DOHH2 (cell line): Measurements from ENCODE around the gene SDHA.
"Not testable (repeated sequence)": the region's sequence is repeated elsewhere in the genome, so short reads cannot be mapped to it uniquely, and the experiment has no call there.

Source experiments
- H3F3A ChIP-seq: fragments of 200-600 bp; sonication (generic), shearing (Covaris generic); 2 replicates; pipeline ENCODE4 v1.6.0; 2016; ENCODE audit warnings: antibody characterized with exemption, mild to moderate bottlenecking; ENCODE audit not compliant: control insufficient read depth, insufficient read depth
- H3K27ac ChIP-seq: fragments of 200-600 bp; sonication (generic); 2 replicates; pipeline ENCODE4 v1.5.1; 2014; ENCODE audit warnings: low read depth, mild to moderate bottlenecking, low read length, moderate library complexity
- H3K27me3 ChIP-seq: fragments of 200-600 bp; sonication (generic); 2 replicates; pipeline ENCODE4 v1.6.1; 2014; ENCODE audit warnings: mild to moderate bottlenecking, low read length, mixed read lengths; ENCODE audit not compliant: control insufficient read depth
- H3K36me3 ChIP-seq: fragments of 200-600 bp; sonication (generic); 2 replicates; pipeline ENCODE4 v1.6.1; 2014; ENCODE audit warnings: mild to moderate bottlenecking, low read length, moderate library complexity, mixed read lengths; ENCODE audit not compliant: control insufficient read depth
- H3K4me1 ChIP-seq: fragments of 200-600 bp; sonication (generic); 2 replicates; pipeline ENCODE4 v1.6.1; 2014; ENCODE audit warnings: mild to moderate bottlenecking, low read length, mixed read lengths; ENCODE audit not compliant: control insufficient read depth
- H3K4me2 ChIP-seq: fragments of 200-600 bp; sonication (generic); 2 replicates; pipeline ENCODE4 v1.6.0; 2014; ENCODE audit warnings: mild to moderate bottlenecking, low read length, moderate library complexity
- H3K4me3 ChIP-seq: fragments of 200-600 bp; sonication (generic); 2 replicates; pipeline ENCODE4 v1.5.1; 2014; ENCODE audit warnings: mild to moderate bottlenecking, low read length, mixed read lengths
- H3K79me2 ChIP-seq: fragments of 200-600 bp; sonication (generic); 2 replicates; pipeline ENCODE4 v1.6.1; 2014; ENCODE audit warnings: mild to moderate bottlenecking, low read length, mixed read lengths; ENCODE audit not compliant: control insufficient read depth
- H3K9me2 ChIP-seq: fragments of 200-600 bp; sonication (generic); replicated peaks from 2 replicates; pipeline ENCODE4 v1.6.1; 2014; ENCODE audit warnings: mild to moderate bottlenecking, low read length, mixed read lengths; ENCODE audit not compliant: control insufficient read depth
- H3K9me3 ChIP-seq: fragments of 200-600 bp; sonication (generic); 2 replicates; pipeline ENCODE4 v1.6.1; 2014; ENCODE audit warnings: antibody characterized with exemption, low read length, mixed read lengths; ENCODE audit not compliant: control insufficient read depth, insufficient read depth
- H4K20me1 ChIP-seq: fragments of 200-600 bp; sonication (generic); 2 replicates; pipeline ENCODE4 v1.6.0; 2014; ENCODE audit warnings: low read depth, mild to moderate bottlenecking, antibody characterized with exemption, low read length, moderate library complexity; ENCODE audit not compliant: control insufficient read depth, insufficient read depth

Gene SDHA

GRCh38 chr5:240550-240949, 22.4 kb downstream of the SDHA start:
- not testable (repeated sequence) for H3K4me1 ChIP-seq, H3K9me2 ChIP-seq, H3K79me2 ChIP-seq, H3K27me3 ChIP-seq, H3K27ac ChIP-seq, H3F3A ChIP-seq, H3K9me3 ChIP-seq, H3K4me2 ChIP-seq, H3K4me3 ChIP-seq, H4K20me1 ChIP-seq
- peaks cover 60% of the 10 kb centered on the region for H3K36me3 ChIP-seq

GRCh38 chr5:241045-241669, 23.0 kb downstream of the SDHA start:
- H3K79me2 ChIP-seq, H3K27ac ChIP-seq, H3K27me3 ChIP-seq, H4K20me1 ChIP-seq, H3K4me3 ChIP-seq, H3K9me2 ChIP-seq, H3K9me3 ChIP-seq, H3K4me1 ChIP-seq, H3K4me2 ChIP-seq, H3F3A ChIP-seq: not testable (repeated sequence)
- H3K36me3 ChIP-seq: peaks cover 62% of the 10 kb centered on the region

DNA sequence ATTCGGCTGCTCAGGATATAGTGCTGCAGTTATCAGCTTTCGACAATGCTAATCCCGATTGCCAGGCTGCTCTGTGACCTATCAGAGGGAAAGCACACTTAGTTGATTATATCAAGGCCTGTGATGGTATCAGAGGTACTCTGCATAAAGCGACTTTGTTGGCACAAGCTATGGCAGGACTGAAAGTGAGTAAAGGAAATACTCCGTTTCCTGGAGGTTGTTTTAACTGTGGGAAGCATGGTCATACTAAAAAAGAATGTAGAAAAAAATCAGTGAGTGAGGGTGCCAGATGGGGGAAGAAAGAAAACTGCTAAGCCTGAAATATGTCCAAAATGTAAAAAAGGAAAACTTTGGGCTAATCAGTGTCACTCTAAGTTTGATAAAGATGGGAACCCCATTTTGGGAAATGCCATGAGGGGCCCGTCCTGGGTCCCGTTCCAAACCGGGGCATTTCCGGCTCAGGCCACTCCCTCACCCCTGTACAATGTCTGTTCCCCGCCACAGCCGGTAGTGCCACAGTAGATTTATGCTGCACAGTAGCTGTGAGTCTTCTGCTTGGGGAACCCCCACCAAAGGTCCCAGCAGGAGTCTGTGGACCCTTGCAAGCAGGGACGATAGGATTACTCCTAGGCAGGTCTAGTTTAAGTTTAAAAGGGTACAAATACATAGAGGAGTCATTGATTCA, 25.7 kb downstream of the SDHA start:
- not testable (repeated sequence) for H3F3A ChIP-seq, H3K27ac ChIP-seq, H3K79me2 ChIP-seq, H4K20me1 ChIP-seq, H3K9me3 ChIP-seq, H3K27me3 ChIP-seq, H3K4me3 ChIP-seq, H3K9me2 ChIP-seq, H3K4me1 ChIP-seq, H3K4me2 ChIP-seq
- H3K36me3 ChIP-seq: peaks cover 69% of the 10 kb centered on the region

GRCh38 chr5:245717-246116, 27.6 kb downstream of the SDHA start:
- not testable (repeated sequence) for H3K9me3 ChIP-seq, H4K20me1 ChIP-seq, H3K27ac ChIP-seq, H3F3A ChIP-seq, H3K4me2 ChIP-seq, H3K27me3 ChIP-seq, H3K4me3 ChIP-seq, H3K79me2 ChIP-seq, H3K4me1 ChIP-seq, H3K9me2 ChIP-seq
- H3K36me3 ChIP-seq: peaks cover 72% of the 10 kb centered on the region

DNA sequence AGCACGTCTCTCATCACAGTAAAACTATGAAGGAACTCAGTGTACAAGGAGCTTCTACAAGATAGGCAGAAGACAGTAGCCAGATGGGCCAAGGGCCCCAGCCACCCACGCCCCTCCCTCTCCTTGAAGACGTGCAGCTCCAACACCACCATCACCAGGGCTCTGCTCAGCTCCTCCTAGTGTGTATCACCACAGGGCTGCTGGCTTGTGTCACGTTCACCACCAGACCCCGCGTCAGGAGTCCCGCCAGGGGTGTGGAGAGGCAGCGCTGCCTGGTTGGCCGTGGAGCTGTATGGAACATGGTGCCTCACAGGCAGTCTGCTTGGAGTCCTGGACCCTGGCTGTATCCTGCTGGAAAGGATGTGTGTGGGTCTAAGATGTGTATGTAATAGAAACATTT, 32.3 kb downstream of the SDHA start:
- not testable (repeated sequence) for H3K4me3 ChIP-seq, H3F3A ChIP-seq, H4K20me1 ChIP-seq, H3K9me2 ChIP-seq, H3K4me1 ChIP-seq, H3K79me2 ChIP-seq, H3K27ac ChIP-seq, H3K27me3 ChIP-seq, H3K9me3 ChIP-seq, H3K4me2 ChIP-seq
- H3K36me3 ChIP-seq: peaks cover 78% of the 10 kb centered on the region

GRCh38 chr5:251016-251415, 32.9 kb downstream of the SDHA start:
- H3F3A ChIP-seq, H4K20me1 ChIP-seq, H3K4me1 ChIP-seq, H3K9me3 ChIP-seq, H3K27ac ChIP-seq, H3K4me3 ChIP-seq, H3K9me2 ChIP-seq, H3K27me3 ChIP-seq, H3K4me2 ChIP-seq, H3K79me2 ChIP-seq: not testable (repeated sequence)
- H3K36me3 ChIP-seq: peaks cover 78% of the 10 kb centered on the region

DNA sequence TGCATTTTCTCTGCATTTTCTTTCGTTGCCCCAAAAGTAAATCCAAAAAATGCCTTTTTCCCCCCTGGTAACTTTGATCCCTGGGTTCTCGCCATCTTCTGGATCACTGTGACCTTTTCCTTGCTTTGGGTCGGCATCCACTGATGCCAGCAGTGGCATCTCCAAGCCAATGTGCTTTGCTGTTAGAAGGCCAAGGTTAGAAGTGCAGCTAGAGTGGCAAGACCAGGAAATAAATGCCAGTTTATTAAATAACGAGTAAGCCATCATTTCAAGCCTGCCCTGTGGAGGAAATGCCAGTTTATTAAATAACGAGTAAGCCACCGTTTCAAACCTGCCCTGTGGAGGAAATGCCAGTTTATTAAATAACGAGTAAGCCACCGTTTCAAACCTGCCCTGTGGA, 33.4 kb downstream of the SDHA start:
- H3K9me3 ChIP-seq, H3K4me3 ChIP-seq, H3K79me2 ChIP-seq, H3K4me2 ChIP-seq, H3K27me3 ChIP-seq, H3K4me1 ChIP-seq, H3K27ac ChIP-seq, H3K9me2 ChIP-seq, H3F3A ChIP-seq, H4K20me1 ChIP-seq: not testable (repeated sequence)
- peaks cover 78% of the 10 kb centered on the region for H3K36me3 ChIP-seq

- peaks cover 82% of the 10 kb centered on the region for H3K36me3 ChIP-seq
These were observed 33.9 kb downstream of the SDHA start for GRCh38 chr5:251975-252374.

More at GRCh38 chr5:251975-252374, 33.9 kb downstream of the SDHA start:
- H4K20me1 ChIP-seq, H3K4me1 ChIP-seq, H3K27ac ChIP-seq, H3K4me2 ChIP-seq, H3K79me2 ChIP-seq, H3K9me2 ChIP-seq, H3F3A ChIP-seq, H3K9me3 ChIP-seq, H3K27me3 ChIP-seq, H3K4me3 ChIP-seq: not testable (repeated sequence)
